Stomach (tissue), 4 donors: ENCODE data around the gene ZNF827.

Experiments used
- CTCF ChIP-seq, 7 experiments: fragments of 450-650 bp in 4 of 7; fragments of 200-600 bp in 3 of 7; sonication (generic) in 3 of 7; IDR thresholded peaks; one replicate each; pipeline ENCODE4 v1.5.1; 2016 to 2019; ENCODE audit warnings: antibody characterized with exemption in 7 of 7, control low read depth in 2 of 7, mild to moderate bottlenecking in 1 of 7
- POLR2A ChIP-seq, 4 donors: fragments of 450-650 bp; IDR thresholded peaks; one replicate each; pipeline ENCODE4 v1.6.1; 2016; ENCODE audit warnings: antibody characterized with exemption in 4 of 4, control low read depth in 2 of 4, mild to moderate bottlenecking in 1 of 4, moderate library complexity in 1 of 4
- POLR2AphosphoS5 ChIP-seq, 3 donors: sonication (generic); formaldehyde crosslinking; IDR thresholded peaks; one replicate each; pipeline ENCODE4 v1.6.1; 2016; ENCODE audit warnings: antibody characterized with exemption in 3 of 3

- TF ChIP-seq CTCF (IDR thresholded peaks at IDR 0.05) (no peak), POLR2AphosphoS5 (IDR thresholded peaks at IDR 0.05) (no peak), POLR2A (IDR thresholded peaks at IDR 0.05) (no peak)
These were observed 123.5 kb downstream of the ZNF827 start for GRCh38 chr4:145815027-145815612.
